Mammary epithelial cell (primary cell): ENCODE results near the gene ABCC6.

Source experiments
- EZH2 ChIP-seq: IDR thresholded peaks from 2 replicates; pipeline ENCODE4 v1.6.1; 2012; ENCODE audit warnings: low read length, inconsistent platforms, borderline replicate concordance
- TF ChIP-seq, protein P1 (sequence below), 2 donors: IDR thresholded peaks in 1 of 2; conservative IDR thresholded peaks in 1 of 2; 2 replicates each; pipeline ENCODE4 v1.5.1; 2011 to 2012; ENCODE audit warnings: inconsistent platforms in 2 of 2, low read length in 2 of 2, mild to moderate bottlenecking in 2 of 2, control low read depth in 1 of 2, low read depth in 1 of 2; ENCODE audit not compliant: insufficient read depth in 1 of 2; ENCODE audit errors: extremely low read depth in 1 of 2

DNA sequence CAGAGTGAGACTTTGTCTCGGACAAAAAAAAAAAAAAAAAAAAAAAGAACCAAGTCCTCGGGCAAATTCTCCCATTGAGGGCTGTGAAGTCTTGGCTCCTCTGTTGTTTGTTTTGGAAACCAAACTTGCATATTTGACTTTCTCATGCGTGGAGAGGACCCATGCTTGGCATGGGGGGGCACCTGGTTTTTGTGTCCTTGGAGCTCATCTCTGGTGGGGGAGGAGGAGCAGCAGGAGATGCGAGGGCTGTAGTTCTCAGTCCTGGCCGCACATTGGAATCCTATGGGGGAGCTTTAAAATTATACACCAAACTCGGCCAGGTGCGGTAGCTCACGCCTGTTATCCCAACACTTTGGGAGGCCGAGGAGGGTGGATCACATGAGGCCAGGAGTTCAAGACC lies 74.5 kb downstream of the ABCC6 start:
- TF ChIP-seq, protein P1, sequence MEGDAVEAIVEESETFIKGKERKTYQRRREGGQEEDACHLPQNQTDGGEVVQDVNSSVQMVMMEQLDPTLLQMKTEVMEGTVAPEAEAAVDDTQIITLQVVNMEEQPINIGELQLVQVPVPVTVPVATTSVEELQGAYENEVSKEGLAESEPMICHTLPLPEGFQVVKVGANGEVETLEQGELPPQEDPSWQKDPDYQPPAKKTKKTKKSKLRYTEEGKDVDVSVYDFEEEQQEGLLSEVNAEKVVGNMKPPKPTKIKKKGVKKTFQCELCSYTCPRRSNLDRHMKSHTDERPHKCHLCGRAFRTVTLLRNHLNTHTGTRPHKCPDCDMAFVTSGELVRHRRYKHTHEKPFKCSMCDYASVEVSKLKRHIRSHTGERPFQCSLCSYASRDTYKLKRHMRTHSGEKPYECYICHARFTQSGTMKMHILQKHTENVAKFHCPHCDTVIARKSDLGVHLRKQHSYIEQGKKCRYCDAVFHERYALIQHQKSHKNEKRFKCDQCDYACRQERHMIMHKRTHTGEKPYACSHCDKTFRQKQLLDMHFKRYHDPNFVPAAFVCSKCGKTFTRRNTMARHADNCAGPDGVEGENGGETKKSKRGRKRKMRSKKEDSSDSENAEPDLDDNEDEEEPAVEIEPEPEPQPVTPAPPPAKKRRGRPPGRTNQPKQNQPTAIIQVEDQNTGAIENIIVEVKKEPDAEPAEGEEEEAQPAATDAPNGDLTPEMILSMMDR (conservative IDR thresholded peaks at IDR 0.05 in 1 of 2, IDR thresholded peaks at IDR 0.05 in 1 of 2; ENCODE audit: extremely low read depth in 1 of 2, insufficient read depth in 1 of 2, low read depth in 1 of 2, low read length in 2 of 2), result no peak
- no peak for TF ChIP-seq EZH2
